BE2C (cell line): ENCODE results near the gene CENPP.

Experiments
- DNase-seq: peaks from one replicate; pipeline ENCODE4 v3.0.0-alpha.2; 2020
- H3K27me3 ChIP-seq: fragments of 250-450 bp; sonication (Bioruptor Pico); 2 replicates; pipeline ENCODE4 v1.5.1; 2020; ENCODE audit warnings: mild to moderate bottlenecking
- H3K36me3 ChIP-seq: fragments of 250-450 bp; sonication (Bioruptor Pico); 2 replicates; pipeline ENCODE4 v1.5.1; 2020; ENCODE audit warnings: mild to moderate bottlenecking
- H3K4me1 ChIP-seq: fragments of 250-450 bp; sonication (Bioruptor Pico); 2 replicates; pipeline ENCODE4 v1.5.1; 2020
- H3K4me3 ChIP-seq: 2 replicates; pipeline ENCODE4 v1.5.1; 2011; ENCODE audit warnings: low read depth, low read length
- H3K9me3 ChIP-seq: fragments of 250-450 bp; sonication (Bioruptor Pico); 2 replicates; pipeline ENCODE4 v1.5.1; 2020
- CTCF ChIP-seq: IDR thresholded peaks from 2 replicates; pipeline ENCODE4 v1.5.1; 2012; ENCODE audit warnings: mild to moderate bottlenecking, low read depth, low read length

Gene CENPP

DNA sequence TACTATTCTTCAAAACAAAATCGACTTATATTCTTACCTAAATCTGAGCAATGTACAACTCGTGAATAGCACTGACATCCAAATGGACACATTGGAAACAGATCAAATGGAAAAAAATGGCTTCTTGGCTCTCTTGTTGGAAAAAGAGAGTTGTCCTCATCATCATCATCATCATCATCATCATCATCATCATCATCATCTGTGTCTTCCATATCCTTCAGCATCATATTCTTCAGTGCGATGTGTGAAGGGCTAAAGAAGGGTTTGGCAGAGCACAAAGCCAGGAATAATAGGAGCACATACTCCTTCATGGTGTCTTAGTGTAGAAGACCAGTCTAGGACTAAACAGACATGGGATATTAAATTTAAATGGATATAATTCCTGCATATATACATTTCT lies 148.8 kb downstream of the CENPP start:
- H3K4me1 ChIP-seq = peaks cover 7% of the 10 kb centered on the region; the same call in 1 of the 2 replicates
- TF ChIP-seq CTCF = no peak

DNA sequence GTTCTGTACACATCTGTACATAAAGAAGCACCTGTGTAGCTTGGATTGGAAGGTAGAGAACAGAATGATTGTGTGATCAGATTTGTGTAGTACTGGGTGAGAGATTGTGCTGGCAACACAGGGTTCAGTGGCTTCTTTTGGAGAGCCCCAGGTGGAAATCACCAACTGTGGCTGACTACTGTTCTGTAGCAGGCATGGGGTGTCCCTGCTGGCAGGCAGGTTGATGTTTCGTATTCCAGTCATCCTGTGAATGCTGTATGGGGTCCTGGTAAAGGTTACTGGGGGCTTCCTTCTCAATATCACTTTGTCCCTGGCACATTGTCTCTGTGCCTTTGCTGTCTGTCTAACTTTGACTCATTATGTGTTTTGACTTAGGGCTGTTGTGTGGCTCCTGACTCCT lies 151.2 kb downstream of the CENPP start:
- Histone ChIP-seq H3K4me1 (peaks cover 4% of the 10 kb centered on the region; the same call in 1 of the 2 replicates), H3K27me3 (no peaks in the 10 kb centered on the region), H3K4me3 (no peak overlapping the region), H3K36me3 (no peaks in the 10 kb centered on the region), H3K9me3 (no peaks in the 10 kb centered on the region)
- no peak for DNase-seq
- TF ChIP-seq CTCF = no peak

More for the DNA sequence above, 148.8 kb downstream of the CENPP start:
- Histone ChIP-seq H3K36me3 (no peaks in the 10 kb centered on the region), H3K27me3 (no peaks in the 10 kb centered on the region), H3K9me3 (no peaks in the 10 kb centered on the region), H3K4me3 (no peak overlapping the region)
- no peak for DNase-seq

DNA sequence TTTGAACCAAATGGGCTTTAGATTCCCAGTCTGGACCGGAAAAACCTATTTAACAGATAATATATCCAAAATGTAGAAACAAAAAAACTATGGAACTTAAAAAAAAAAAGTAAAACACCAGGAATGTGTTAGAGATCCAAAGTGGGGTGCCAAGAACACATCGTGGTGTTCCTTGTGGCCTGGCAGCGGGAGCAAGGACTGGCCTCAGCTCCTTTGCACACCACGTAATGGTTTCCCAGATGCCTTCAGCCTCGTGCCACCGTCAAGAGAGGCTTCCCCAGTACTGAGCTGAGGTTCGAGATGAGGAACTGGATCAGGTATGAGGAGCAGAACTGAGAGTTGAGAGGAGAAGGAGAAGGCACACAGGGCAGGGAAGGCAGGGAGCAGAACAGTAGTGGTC lies 153.0 kb downstream of the CENPP start:
- DNase-seq = no peak
- no peaks in the 10 kb centered on the region for H3K36me3 ChIP-seq
- TF ChIP-seq CTCF = no peak
- no peak overlapping the region for H3K4me3 ChIP-seq
- H3K27me3 ChIP-seq = no peaks in the 10 kb centered on the region
- H3K4me1 ChIP-seq = peaks cover 4% of the 10 kb centered on the region; the same call in 1 of the 2 replicates
- H3K9me3 ChIP-seq = no peaks in the 10 kb centered on the region

DNA sequence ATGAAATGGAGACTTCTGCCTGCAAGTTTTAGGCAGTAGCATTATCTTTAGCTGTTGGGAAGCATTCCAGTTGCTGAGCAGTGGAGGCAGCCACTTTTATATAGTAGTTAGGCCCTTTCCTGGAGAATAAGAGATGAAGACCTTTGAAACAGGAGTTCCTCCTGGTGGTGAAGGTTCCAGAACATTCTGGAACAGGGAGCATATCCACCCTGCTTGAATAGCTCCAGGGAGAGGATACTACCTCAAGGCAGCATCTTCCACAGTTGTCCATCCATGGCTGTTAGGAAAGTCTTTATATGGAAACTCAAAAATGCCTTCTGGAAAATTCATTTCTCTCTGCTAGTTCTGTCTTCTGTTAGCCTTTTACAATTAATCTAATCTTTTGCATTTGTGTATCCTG lies 153.6 kb downstream of the CENPP start:
- Histone ChIP-seq H3K9me3 (no peaks in the 10 kb centered on the region), H3K36me3 (no peaks in the 10 kb centered on the region), H3K4me3 (no peak overlapping the region), H3K27me3 (no peaks in the 10 kb centered on the region), H3K4me1 (peaks cover 4% of the 10 kb centered on the region; the same call in 1 of the 2 replicates)
- TF ChIP-seq CTCF = no peak
- DNase-seq = no peak

GRCh38 chr9:92480291-92480771 lies 154.6 kb downstream of the CENPP start:
- Histone ChIP-seq H3K4me3 (no peak overlapping the region), H3K9me3 (no peaks in the 10 kb centered on the region), H3K36me3 (no peaks in the 10 kb centered on the region), H3K4me1 (peaks cover 4% of the 10 kb centered on the region; the same call in 1 of the 2 replicates), H3K27me3 (no peaks in the 10 kb centered on the region)
- TF ChIP-seq CTCF = no peak
- no peak for DNase-seq

GRCh38 chr9:92480986-92481633 lies 155.4 kb downstream of the CENPP start:
- DNase-seq = no peak
- Histone ChIP-seq H3K27me3 (no peaks in the 10 kb centered on the region), H3K4me3 (no peak overlapping the region)

More at GRCh38 chr9:92480986-92481633, 155.4 kb downstream of the CENPP start:
- Histone ChIP-seq H3K4me1 (peaks cover 4% of the 10 kb centered on the region; the same call in 1 of the 2 replicates), H3K9me3 (no peaks in the 10 kb centered on the region), H3K36me3 (no peaks in the 10 kb centered on the region)
- TF ChIP-seq CTCF = no peak
